ENCODE data around the gene PFKP.
A peak's percentile ranks its signal among the peaks of the same experiment; 100 is the strongest.

Gene PFKP

DNA sequence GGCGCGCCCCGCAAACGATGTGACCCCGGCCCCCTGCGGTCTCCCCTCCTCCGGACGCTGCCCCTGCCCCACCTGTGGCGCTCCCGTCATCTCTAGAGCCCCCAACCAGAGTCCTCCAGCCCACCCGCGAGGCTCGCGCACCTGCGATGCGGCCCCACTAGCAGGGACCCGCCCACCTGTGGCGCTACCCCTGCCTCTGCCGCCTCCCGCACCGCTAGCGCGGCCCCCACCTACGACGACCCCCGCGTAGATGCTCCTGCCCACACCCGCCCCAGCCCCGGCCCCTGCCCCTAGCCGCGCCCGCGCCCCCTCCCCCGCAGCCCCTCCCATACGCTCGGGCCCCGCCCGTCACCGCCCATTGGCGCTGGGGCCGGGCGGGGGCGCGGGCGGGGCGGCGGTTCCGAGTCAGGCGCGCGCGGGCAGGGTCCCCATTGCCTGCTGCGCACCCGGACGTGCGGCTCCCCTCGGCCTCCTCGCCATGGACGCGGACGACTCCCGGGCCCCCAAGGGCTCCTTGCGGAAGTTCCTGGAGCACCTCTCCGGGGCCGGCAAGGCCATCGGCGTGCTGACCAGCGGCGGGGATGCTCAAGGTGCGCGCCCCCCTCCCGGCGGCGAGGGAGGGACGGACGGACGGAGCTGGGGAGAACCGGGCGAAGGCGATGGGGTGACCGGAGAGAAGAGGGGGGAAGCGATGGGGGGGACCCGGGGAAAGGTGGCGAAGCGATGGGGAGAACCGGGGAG lies at the start of gene PFKP:
Gene PFKP (plus strand): TSS at position 431 of the 741 bp plus-strand sequence. CDS start 48 bp downstream, at position 479.
- DNase-seq (ENCODE audit: low read depth in 2 of 2), result peak; percentile 58 to 59

DNA sequence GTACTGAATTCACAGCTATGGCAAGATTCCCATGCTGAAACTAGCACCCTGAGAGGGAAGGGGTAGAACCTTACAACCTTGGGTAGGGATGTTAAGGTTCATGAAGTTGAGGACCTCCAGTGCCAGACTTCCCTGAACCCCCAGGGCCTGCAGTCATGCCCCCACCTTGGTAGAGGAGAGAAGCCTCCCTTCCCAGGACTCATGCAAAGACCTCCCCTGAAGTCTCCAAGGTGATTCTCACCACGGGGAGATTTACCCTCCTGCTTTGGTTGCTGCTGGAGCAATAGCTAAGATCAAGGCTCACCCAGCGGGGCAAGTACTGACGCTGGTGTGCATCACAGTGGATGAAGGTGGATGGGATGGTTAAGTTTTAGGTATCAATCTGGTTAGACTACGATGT lies 49.1 kb upstream of the PFKP start:
- DNase-seq (ENCODE audit: low read depth in 2 of 2), result no peak

DNA sequence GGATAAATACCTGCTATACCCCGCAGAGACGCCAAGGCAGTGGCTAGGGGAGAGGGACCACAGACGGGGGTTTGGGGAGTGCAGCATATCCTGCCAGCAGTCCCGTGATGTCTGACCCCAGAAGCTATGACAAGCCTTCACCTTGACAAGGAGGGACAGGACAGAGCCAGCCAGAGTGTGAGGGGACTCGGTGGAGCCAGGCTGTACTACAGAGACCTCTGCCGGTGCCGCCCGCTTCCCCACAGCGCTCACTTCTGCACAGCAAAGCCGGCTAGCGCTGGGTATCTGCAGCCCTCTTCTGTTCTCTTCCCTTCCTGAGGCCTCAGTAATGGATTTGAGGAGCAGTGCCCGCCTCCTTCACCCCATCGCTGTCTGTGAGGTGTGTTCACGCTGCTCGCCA lies 47.0 kb upstream of the PFKP start:
- no peak for DNase-seq (ENCODE audit: low read depth in 2 of 2)

DNA sequence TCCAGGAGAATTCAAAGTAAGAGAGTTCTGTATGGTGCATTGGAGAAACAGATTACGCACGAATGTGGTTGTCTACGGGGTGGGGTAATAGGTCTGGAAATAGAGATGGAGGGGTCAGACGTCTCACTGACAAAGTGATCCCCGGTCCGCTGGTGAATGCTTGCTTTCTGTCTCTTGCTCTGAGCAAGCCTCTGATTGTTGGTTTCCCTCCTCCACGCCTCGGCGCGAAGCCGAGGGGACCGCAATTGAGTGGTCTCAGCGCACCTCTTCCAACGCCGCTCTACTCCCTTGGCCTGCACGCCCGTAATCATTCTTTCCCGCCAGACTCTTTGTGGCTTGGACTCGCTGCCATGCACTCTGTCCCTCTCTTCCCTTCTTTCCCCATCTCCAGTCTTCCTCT lies 46.5 kb upstream of the PFKP start:
- no peak for DNase-seq (ENCODE audit: low read depth in 2 of 2)

DNA sequence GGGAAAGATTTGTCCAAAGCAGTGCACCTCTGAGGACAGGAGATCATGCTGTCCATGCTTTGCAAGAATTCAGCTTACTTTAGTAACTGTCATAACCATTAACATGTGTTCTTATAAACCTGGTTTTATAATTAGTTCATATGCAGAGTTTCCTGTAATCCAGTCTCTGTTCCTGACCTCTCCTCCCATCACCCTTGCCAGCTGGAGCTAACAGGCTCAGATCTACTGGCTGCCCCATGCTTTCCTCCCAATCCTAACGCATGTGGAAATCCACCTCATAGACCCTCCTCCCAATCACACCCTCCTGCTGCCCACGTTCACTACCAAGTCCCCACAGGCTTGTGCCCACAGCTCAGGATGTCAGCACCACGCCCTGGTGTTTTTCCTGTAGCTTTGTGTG lies 45.3 kb upstream of the PFKP start:
- no peak for DNase-seq (ENCODE audit: low read depth in 2 of 2)

DNA sequence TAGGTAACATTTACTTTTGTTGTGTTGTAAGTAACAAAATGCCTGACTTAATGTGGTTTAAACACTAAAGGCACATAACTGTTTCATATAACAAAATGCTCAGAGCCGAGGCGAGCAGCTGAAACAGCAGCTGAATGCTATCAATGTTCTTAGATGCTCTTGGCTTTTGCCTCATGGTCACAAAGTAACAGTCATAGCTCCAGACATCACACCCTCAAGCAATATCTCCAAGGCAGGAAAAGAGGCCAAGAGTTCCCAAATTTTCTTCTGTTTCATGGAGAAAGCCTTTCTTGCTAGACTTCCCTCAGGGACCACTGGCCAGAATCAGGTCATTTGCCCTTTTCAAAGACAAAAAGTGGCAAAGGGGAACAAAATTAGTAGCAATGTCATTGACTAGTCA lies 43.5 kb upstream of the PFKP start:
- no peak for DNase-seq (ENCODE audit: low read depth in 2 of 2)

DNA sequence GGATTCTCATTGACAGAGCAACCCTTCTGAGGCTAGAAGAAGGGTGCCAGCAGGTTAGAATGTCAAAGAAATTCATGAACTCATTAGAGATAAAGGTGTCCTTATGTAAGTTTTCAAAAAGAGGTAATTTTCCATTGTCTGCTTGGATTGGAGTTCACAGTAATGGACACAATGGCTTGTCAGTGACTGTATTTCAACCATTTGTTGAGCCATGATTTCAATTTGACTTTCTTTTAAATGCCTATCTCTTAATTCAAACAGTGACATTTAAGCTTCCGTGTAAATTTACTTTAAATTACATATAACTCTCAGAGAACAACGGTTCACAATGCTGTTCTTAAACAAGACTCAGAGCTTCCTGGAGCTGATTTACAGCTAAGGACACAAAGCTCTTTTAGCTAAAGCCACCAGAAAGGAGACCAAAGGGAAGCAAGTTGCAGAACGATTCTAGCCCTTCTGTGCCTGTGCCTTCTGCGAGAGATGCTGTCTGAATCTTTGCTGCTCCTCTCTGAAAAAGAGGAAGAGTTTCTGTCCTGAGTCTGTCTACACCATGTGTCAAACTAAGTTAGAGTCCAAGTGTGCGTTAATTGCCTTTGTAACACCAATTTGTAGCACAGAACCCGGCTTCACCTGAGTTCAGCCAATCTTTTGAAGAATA lies 42.2 kb upstream of the PFKP start:
- no peak for DNase-seq (ENCODE audit: low read depth in 2 of 2)

DNA sequence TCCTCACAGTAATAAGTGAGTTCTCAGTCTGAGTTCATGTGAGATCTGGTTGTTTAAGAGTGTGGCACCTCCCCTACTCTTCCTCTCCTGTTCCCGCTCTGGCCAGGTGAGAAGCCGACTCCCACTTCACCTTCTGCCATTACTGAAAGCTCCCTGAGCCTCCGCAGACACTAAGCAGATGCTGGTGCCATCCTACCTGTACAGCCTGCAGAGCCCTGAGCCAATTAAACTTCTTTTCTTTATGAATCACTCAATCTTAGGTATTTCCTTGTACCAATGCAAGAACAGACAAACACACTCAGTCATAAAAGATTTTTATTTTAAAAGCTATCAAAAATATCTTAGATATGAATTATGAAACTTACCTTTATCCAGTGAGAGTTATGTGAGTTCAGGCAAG lies 39.5 kb upstream of the PFKP start:
- no peak for DNase-seq (ENCODE audit: low read depth in 2 of 2)

DNA sequence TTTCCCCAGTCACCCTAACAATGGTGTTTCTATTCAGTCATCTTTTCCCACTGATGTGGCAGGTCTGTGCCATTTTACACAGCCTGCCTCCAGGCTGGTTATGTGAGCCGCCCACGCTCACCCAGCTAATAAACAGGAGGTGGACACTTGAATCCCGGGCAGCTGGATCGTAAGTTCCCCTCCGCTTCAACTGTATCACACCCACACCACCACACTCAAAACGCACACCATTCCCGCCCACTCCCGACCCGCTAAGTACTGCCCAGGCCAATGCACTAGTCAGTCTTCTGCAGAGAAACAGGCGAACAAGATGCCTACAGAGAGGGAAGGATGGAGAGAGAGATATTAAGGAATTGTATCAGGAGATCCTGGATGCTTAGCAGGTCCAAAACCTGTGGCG lies 38.9 kb upstream of the PFKP start:
- DNase-seq (ENCODE audit: low read depth in 2 of 2), result no peak

DNA sequence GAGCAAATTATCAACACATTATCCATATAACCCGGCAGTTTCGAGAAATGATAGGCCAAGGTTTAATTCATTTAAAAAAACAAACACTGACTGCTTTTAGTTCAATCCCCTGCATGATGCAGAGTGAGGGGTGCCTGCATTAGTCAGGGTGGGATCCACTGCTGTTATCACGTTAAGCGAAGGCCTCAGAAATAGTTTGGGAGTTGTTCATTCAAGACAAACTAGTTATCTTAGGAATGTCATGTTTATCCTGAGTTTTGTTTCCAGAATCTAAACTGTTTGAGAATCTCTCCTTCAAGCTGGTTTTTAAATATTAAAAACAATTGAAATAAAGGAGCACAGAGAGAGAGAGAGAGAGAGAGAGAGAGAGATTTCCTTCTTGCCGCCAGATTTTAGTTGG lies 36.6 kb upstream of the PFKP start:
- no peak for DNase-seq (ENCODE audit: low read depth in 2 of 2)

DNA sequence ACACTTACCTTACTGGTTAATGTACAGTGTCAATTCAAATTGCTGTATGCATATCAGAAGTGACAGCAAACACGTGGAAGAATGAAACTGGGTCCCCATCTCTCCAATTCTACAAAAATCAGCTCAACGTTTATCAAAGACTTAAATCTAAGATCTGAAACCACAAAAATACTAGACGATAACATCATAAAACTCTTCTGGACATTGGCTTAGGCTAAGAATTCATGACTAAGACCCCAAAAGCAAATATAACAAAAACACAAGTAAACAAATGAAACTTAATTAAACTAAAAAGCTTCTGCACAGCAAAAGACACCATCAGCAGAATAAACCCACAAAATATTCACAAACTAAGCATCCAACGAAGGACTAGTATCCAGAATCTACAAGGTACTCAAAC lies 35.9 kb upstream of the PFKP start:
- no peak for DNase-seq (ENCODE audit: low read depth in 2 of 2)

DNA sequence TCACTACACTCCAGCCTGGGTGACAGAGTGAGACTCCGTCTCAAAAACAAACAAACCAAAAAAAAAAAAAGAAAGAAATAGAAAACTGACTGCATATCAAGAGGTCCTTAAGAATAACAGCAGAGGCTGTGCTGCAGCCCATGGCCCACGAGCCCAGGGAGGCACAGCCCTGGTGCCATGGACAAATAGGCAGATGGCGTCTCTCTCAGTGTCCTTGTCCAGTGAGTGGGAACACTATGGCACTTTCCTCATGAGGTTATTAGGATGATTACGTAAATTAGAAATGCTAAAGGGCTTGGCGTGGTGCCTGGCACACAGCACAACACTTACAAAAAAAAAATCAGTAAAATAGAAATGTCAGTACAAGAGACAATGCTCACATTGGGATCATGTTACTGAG lies 33.4 kb upstream of the PFKP start:
- DNase-seq (ENCODE audit: low read depth in 2 of 2), result no peak

DNA sequence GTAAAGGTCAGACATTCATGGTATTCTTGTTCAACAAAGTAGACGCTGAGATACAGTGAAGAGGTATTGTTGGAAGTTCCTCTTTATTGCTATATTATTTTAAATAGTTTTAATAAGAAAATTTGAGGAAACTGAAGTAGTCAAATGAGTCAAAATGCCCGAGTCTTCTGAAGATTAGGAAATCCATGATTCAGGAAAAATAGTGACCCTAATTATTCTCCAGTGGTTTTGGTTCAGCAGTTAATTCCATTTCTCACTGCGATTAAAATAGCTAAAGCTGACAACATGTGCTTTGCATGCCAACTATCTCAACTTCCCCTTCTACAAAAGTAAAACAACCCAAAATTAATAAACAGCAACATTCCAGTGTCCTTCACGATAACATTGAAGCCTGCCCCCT lies 32.7 kb upstream of the PFKP start:
- DNase-seq (ENCODE audit: low read depth in 2 of 2), result no peak

DNA sequence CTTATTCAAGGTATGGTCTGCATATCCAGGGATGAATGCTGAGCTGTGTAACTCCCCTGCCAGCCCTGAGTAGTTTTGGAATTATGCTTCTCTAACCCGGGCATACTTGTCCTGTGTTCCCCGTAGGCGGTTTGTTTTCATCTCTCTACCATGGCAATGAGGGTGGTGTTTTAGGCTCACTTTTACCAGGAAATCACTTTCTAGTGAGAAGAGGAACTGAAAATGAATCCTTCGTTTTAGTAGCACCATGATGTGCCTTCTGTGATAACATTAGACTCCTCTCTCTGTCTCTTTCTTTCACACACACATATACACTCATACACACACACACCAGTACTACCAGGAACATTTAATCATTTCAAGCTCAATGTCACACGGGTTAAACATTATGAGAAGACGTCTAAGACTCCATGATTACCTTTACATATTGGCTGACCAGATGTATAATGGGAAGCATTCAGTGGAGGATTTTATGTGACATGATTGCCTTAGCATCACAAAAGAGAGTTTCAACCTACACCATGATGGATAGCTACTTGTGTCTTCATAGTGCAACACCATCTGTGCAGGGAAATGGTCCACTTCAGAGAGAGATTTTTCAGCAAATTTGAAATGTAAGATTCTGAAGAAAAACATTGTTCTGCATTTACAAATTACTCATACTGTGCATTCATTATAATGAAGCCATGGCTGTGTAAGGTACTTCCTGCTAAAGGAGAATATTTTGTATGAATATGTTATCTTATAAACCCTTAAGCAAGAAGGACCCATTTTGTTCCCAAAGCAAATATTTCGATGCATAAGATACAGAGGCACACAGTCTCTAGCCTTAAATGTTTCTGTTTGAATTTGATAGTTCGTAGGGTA lies 31.0 kb upstream of the PFKP start:
- no peak for DNase-seq (ENCODE audit: low read depth in 2 of 2)

DNA sequence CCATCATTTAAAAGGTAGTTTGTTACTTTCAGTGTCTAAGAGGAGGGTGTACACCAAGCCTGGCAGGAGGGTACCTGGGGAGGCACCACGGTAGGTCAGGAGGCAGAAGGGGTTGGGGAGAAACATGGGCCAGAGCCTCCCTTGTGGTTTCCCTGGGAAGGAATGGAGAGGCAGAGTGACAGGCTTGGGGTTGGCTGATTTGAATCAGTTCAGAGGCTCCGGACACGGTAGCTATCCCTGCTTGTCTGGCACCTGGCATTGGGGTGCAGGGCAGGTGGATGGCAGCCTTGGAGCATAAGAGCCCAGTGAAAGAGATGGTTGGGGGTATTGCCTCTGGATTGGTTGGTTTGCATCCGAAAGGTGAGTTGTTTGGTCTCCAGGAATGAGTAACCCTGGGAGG lies 30.2 kb upstream of the PFKP start:
- DNase-seq (ENCODE audit: low read depth in 2 of 2), result no peak

DNA sequence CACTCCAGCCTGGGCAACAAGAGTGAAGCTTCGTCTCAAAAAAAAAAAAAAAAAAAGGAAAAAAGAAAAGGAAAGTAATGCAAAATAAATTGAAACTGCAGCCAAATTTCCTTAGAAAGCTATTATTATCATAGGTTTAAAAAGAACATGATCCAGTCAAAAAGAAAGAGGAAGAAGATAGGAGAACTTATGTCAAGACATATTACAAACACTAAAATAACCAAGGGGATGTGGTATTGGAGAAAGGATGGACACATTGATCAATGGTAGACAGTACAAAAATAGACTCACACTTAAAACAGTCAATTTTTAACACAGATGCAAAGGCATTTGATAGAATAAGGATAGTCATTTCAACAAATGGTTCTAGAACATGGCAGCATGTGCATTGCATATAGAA lies 27.3 kb upstream of the PFKP start:
- DNase-seq (ENCODE audit: low read depth in 2 of 2), result no peak

DNA sequence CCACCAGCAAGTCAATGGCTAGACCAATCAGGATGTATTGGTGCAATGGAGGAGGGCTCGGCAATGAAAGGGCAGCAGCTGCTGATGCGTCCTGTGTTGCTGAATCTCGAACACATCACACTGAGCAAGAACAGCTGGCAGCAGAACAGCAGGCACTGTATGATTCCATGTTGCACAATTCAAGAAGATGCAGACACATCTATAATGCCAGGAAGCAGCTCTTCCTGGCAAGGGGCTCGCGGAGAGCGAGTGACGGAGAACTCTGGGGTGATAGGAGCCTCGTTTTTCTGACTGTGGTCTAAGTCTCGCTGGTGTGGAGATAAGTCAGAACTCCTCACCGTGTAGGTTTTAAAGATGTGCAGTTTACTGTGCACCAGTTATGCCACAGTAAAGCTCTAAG lies 24.8 kb upstream of the PFKP start:
- DNase-seq (ENCODE audit: low read depth in 2 of 2), result no peak

DNA sequence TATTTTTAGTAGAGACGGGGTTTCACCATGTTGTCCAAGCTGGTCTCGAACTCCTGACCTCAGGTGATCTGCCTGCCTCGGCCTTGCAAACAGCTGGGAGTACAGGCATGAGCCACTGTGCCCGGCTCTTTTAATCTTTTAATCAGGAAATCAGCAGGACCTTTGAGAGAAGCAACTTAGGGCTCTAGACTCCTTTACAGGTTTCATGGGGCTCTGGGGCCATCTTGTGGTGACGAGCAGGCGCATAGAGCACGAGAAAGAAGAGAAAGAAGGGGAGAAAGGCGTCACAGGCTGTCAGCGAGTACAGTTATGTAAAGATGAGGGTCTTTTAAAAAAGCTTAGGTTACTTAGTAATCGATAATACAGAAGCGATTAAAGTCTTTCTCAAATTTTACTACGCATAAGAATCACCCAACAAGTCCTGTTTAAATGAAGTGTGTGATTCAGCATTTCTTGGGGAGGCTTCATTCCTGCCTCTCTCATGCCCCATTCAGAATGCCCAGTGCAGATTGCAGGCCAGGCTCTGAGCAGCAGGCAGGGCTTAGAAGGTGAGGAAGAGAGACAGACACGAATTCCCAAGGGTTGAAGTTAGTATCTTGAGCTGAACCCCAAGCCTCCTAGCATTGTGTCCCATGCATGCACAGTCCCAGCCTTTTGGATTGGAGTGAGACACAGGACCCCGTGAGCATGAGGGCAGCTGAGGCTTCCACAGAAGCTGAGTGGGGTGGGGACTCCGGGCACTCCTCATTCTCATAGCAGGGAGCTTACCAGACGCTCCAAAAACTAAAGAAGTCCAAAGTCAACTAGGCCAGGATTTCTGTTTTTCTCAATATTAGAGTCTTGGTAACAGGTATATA lies 23.6 kb upstream of the PFKP start:
- DNase-seq (ENCODE audit: low read depth in 2 of 2), result peak in 1 of 2 donors; percentile 21

DNA sequence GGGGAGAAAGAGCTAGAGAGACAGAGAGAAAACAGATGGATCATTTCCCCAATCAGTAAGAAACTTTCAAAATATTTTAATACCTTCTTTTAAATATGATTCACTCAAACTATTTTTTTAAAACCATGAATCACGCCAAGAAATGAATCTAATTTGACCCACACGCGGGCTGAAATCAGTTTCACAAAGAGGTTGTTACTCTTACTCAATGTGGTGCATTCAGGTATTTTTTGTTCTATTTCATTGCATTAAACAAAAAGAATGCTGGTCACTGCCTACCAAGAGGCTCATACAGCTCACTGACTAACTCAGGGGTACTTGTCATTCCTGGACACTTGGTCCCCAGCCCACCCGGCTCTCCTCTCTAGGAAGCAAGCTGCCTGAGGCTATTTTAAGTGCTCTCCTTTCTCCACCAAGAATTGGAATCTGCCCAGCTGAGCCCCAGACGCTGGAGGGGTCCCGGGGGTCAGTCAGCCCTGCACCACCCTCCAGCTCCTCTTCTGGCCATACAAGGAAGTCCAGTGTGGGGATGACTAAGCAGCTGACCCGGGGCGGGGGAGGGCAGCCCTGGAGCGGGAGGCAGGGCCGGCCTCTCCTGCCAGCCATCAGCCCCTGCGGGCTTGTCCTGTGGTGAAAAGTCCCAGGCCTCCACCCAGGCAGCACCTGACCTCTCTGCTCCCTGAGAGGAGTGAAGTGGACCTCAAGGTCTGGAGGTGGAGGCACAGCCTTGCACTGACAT lies 21.7 kb upstream of the PFKP start:
- no peak for DNase-seq (ENCODE audit: low read depth in 2 of 2)

DNA sequence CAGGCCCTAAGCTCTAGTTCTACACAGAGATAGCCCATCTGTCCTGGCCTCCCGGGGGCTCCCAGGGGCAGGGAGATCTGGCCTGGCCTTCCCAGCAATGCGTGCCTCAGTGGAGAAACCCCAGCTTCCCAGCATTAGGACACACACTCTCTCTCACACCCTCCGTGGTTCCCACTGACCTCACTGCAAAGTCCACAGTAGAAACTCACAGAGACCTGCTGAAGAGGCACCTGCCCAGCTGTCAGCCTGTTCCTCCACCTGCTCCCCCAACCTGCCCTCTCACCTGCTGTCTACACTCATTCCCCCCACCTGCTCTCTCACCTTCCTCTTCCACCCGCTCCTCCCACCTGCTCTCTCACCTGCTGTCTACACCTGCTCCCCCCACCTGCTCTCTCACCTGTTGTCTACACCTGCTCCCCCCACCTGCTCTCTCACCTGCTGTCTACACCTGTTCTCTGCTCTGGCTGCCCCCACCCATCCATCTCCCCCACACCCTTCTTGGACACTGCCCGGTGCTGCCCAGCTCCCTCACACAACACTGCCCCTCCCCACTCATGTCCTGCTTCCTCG lies 21.1 kb upstream of the PFKP start:
- no peak for DNase-seq (ENCODE audit: low read depth in 2 of 2)
